LNCaP clone FGC (cell line): Measurements from ENCODE around the gene YOD1.
A peak's percentile ranks its signal among the peaks of the same experiment; 100 is the strongest.

Source experiments
- DNase-seq: peaks from one replicate; pipeline ENCODE4 v3.0.0-alpha.2; 2011; ENCODE audit warnings: low read depth
- H3K4me3 ChIP-seq: 2 replicates; pipeline ENCODE4 v1.5.1; 2011; ENCODE audit warnings: mild to moderate bottlenecking, low read depth, low read length, control low read depth
- TF ChIP-seq, protein P1 (sequence below): IDR thresholded peaks from 2 replicates; pipeline ENCODE4 v1.5.1; 2012; ENCODE audit warnings: mild to moderate bottlenecking; ENCODE audit not compliant: control insufficient read depth, insufficient read depth; ENCODE audit errors: extremely low read depth

Gene YOD1

DNA sequence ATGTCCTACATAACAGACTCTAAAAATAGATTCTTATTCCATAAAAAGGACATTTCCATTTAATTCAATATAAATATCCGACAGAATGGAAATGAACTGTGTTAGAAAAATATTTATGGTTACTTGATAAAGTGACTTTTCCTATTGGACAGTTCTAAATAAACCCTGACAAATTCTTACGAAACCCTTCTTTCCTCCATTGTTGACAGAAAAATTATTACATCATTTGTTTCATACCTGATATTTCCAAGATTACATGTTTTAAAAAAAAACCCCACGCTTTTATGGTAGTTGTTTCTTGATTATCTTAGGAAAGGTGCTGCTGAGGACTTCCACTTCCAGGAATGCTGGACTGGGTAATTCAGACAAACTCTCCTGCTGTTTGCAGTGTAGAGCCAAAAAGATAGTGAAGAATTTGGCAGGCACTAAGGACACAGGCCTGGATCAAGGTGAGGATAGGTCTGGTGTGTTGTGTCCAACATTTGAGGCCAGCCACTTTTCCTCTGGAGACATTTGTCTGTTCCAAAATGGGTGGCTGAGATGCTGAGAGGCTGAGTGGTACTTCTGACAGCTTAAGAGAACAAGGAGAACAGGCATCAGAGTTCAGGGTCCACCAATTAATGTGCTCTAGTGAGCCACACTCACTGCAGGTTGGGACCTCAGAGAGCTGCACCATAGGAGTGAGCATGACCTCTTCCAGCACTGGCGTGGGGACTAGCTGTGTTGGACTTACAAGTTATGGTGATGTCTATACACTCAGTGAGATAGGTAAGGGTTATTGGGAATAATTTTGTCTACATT, 11.4 kb downstream of the YOD1 start:
- TF ChIP-seq, protein P1, sequence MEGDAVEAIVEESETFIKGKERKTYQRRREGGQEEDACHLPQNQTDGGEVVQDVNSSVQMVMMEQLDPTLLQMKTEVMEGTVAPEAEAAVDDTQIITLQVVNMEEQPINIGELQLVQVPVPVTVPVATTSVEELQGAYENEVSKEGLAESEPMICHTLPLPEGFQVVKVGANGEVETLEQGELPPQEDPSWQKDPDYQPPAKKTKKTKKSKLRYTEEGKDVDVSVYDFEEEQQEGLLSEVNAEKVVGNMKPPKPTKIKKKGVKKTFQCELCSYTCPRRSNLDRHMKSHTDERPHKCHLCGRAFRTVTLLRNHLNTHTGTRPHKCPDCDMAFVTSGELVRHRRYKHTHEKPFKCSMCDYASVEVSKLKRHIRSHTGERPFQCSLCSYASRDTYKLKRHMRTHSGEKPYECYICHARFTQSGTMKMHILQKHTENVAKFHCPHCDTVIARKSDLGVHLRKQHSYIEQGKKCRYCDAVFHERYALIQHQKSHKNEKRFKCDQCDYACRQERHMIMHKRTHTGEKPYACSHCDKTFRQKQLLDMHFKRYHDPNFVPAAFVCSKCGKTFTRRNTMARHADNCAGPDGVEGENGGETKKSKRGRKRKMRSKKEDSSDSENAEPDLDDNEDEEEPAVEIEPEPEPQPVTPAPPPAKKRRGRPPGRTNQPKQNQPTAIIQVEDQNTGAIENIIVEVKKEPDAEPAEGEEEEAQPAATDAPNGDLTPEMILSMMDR = no peak
- H3K4me3 ChIP-seq = no peak overlapping the region
- no peak for DNase-seq

DNA sequence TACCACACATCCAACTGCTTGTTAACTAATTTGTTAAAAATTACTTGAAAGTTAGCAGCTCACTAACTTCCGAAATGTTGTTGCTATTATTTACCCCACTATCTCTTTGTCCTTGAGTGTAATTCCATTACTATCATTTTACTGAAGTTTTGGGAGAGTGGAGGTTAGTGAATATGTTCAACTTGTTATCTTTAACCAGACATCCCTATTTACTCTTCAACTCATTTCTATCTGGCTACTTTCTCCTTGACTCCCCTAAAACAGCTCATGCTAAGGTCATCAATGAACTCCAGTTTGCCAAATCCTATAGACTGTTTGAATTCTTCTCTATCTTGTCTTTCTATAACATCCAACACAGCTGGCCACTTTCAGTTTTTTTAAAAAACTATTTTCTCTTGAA, 14.1 kb downstream of the YOD1 start:
- TF ChIP-seq, protein P1 = no peak
- DNase-seq = no peak

DNA sequence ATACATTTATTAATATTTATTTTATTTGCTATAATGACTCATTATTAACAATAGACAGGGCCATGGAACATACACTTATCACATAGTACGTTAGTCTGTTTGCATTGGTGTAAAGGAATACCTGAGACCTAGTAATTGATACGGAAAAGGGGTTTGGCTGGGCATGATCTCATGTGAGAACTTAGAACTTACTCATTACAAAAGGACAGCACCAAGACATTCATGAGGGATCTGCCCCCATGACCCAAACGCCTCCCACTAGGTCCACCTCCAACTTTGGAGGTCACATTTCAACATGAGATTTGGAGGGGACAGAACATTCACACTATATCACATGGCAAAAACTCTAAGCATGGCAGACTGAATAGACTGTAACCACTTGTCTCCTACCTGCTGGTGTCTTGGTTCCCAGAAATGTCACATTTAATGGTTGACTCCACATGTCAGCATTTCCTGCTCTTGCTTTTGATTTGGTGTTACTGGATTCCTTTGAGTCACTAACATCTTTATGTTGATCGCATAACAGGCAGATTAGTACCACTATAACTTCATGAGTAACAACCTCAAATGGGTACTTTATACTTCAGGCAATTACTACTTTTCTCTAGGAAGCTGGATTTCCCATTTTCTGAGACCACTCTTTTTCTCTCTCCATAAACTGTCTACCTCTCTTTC, 15.0 kb downstream of the YOD1 start:
- DNase-seq = no peak
- TF ChIP-seq, protein P1 = no peak
- no peak overlapping the region for H3K4me3 ChIP-seq

More for the DNA sequence above, 14.1 kb downstream of the YOD1 start:
- no peak overlapping the region for H3K4me3 ChIP-seq

DNA sequence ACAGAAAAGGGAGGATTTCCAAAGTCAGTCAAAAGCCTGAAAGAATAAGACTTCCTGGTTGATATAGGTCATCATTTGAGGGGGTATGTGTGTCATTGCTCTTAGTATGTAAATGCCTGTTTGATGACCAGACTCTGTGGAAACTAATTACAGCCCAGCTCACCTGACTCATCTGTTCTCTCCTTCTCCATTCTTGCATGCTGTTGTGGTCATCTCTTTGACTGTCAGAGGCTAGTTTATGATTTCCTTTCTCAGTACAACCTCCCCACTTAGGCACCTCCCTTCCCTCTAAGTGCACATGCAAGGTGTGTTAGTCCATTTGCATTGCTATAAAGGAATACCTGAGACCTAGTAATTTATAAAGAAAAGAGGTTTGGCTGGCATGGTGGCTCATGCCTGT, 16.0 kb downstream of the YOD1 start:
- TF ChIP-seq, protein P1 = no peak
- DNase-seq = no peak

DNA sequence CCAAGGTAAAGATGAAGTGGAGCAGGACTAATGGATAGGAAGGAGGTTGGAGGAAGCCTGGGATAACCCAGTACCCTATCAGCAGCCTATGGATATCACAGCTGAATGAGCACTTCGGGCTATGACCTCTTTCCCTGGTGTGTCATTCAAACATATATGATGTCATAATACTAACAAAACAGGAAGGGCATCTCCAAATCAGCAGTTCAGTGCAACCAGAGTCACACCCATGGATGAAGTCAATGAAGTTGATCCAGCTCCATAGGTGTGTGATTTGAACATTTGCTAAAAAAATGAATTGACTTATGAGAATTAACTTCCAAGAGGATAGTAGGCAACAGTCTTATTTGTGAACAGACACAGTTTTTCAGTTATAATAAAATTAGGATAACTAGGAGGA, 16.8 kb downstream of the YOD1 start:
- no peak overlapping the region for H3K4me3 ChIP-seq
- no peak for DNase-seq
- TF ChIP-seq, protein P1 = no peak

More for the DNA sequence above, 16.0 kb downstream of the YOD1 start:
- no peak overlapping the region for H3K4me3 ChIP-seq

DNA sequence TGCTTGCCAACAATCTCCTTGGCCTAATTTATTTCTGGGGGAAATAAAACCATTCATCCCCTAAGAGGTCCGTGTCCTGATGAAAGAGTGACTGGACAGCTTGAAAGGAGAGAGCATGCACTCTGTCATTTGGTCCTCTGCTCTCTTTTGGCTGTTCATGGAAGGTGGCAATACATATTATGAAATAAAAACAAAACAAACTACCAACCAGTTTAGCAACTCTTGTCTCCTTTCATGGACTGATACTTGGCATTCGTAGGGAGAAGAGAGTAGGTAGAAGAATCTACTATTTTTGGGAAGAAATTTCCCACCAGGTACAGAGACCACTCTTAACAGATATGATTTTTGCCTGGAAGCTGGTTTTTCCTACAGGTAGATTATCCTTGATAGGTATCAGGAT, 17.7 kb downstream of the YOD1 start:
- no peak for DNase-seq

More for the DNA sequence above, 17.7 kb downstream of the YOD1 start:
- TF ChIP-seq, protein P1 = no peak
- H3K4me3 ChIP-seq = peak overlapping the region; percentile 63
